ENCODE measurements around the gene NAA35.
"Not testable (repeated sequence)": the region's sequence is repeated elsewhere in the genome, so short reads cannot be mapped to it uniquely, and the experiment has no call there.

The NAA35 gene

DNA sequence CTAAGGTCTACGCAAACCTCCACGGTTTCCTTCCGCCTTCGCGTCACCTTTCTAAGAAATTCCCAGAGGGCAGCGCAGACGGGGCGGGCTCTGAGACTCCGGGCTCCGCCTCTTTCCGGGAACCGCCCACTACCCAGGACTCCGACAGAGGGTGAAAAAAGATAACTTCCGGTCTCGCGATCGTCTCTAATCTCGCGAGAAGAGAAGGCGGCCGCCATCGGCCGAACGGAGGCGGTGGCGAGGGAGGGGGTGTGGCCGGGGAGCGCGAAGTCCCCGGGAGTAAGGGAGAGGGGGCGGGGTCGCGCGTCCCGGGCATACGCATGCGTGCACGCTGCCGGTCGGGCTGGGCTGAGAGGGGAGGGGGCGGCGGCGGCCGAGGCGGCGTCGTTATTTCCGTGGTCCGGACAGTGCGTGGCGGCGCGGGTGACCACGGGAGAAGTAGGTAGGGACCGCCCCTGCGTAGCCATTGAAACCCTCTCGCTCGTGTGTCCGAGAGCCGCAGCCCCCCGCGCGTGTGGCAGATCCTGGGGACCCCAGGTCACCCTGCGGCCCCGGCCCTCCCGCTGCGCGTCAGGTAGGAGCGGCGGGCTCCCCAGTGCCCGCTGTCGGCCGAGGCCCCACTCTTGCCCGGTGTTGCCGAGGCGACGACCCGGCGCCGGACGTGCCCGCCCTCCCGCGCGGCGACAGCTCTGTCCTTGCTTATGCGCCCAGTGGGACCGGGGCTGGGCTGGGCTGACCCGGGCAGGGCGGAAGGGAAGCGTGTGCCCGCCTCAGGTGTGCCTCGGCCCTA is at the start of gene NAA35:
NAA35 (plus strand) TSS at position 315 of the 790 bp plus-strand sequence. CDS start 1,014 bp downstream, outside the sequence.
- intact Hi-C loops (cut with DNase I): no loop called here
- peak; percentile 94 to 99 (median 98) for DNase-seq

DNA sequence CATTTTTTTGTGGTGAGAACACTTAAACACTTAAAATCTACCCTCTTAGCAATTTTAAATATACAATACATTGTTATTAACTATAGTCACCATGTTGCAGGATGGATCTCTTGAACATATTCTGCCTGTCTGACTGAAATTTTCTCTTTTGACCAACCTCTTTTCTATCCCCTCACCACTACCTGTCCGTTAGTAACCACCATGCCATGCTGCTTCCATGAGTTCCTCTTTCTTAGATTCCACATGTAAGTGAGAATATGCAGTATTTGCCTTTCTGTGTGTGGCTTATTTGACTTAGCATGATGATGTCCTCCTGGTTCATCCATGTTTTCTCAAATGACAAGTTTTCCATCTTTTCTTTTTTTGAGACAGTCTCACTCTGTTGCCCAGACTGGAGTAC is 48.5 kb upstream of the NAA35 start:
- no peak for DNase-seq
- intact Hi-C loops (cut with DNase I): no loop called here

DNA sequence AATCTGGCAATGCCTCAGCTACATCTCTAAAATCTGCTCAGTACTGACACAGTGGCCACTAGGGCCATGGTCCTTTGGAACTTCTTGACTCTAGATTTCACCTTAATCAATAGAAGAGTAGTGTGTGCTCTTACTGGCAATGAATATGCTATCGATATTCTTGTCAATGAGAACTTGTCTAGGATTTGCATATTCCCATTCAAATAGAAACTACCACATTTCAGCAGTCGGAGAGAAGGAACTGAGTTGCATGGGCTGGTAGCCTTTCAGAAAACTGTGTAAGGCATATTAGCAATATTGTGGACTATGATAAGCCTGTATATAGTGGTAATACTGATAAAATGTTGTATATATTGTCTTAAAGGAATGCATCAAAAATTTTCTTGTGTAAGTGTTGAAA is 45.3 kb upstream of the NAA35 start:
- no peak for DNase-seq
- intact Hi-C loops (cut with DNase I): no loop called here

DNA sequence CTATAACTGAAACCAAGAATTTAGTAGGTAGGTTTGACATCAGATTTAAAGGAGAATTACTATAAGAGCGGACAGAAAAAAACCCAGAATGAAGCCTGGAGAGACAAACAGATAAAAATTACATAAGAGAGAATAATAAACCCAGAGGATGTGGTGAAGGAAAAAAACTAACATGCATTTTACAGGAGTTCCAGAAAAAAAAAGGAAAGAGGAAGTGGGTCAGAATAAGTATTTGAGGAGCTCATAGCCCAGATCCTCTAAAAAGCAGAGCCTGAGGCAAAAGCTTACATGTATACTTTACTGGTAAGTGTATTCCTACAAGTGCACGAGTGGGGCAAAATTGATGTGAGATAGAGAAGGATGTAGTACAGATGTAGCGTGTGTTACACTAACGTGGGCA is 43.1 kb upstream of the NAA35 start:
- DNase-seq: no peak
- intact Hi-C loops (cut with DNase I): no loop called here

DNA sequence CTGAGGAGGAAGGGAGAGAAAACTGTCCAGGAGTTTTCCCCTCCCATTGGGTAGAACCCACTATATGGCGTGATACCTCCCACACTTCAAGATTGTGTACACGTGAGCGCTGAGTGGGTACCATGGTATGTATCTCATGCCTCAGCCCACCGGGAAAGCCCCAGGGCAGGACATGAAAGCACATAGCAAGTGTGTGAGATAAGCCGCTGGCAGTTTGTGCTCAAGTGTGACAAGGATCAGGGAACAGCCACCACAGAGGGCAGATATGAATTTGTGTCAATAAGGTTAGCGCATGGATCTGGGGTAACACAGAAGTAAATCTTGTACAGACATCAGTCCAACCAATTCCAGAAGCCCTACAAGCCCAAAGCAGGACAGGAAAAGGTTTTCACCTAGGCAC is 42.6 kb upstream of the NAA35 start:
- intact Hi-C loops (cut with DNase I): no loop called here
- DNase-seq: no peak

DNA sequence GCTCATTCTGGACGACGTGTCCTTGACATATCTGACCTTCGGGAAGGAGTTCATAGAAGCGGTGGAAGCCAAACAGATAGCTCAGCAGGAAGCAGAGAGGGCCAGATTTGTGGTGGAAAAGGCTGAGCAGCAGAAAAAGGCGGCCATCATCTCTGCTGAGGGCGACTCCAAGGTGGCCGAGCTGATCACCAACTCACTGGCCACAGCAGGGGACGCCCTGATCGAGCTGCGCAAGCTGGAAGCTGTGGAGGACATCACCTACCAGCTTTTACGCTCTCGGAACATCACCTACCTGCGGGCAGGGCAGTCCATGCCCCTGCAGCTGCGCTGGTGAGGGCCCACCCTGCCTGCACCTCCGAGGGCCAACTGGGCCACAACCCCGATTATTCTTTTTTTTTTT is 41.6 kb upstream of the NAA35 start:
- DNase-seq: peak in 1 of 10 donors; percentile 60
- intact Hi-C loops (cut with DNase I): no loop called here

DNA sequence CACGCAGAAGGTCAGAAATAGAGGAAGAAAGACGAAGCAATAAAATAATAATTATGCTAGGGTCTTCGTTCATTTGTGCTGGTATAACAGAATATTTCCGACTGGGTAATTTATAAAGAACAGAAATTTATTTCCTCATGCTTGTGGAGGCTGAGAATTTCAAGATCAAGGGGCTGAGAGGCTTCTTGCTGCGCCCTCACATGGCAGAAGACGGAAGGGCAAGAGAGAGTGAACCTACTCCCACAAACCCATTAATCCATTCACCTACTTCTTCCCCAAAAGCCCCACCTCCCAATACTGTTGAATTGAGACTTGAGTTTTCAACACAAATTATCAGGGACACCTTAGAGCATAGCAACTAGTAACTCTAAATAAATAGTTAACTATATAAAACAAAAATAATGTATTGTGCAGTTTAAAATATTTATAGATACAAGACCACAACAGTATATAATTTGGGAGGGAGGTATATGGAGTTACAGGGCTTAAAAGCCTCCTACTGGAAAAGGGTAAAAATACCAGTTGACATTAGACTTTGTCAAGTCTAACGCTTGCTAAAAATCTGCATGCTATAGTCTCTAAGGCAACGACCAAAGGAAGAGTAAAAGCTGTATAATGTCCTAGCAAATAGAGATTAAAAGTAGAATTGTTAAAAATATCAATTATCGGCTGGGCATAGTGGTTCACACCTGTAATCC is 40.3 kb upstream of the NAA35 start:
- peak in 4 of 10 donors; percentile 15 to 72 (median 30) for DNase-seq
- intact Hi-C loops (cut with DNase I): no loop called here

DNA sequence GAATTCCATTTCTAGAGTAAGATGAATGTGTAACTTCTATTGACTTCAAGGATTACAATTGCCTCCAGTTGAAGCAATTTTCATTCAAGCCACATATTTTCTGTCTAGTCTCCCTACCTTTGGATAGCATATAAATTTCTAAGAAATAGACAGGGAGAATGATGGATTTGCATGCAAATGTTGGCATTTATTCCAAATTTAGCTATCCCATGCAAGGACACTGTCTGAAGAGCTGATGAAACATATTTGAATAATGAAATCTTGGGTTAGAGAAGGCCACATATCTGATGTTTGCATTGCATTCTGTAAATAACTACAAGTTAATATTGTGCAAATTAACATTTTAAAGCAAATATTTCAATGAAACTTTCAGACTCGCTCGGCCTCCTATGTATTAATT is 36.0 kb upstream of the NAA35 start:
- no peak for DNase-seq

DNA sequence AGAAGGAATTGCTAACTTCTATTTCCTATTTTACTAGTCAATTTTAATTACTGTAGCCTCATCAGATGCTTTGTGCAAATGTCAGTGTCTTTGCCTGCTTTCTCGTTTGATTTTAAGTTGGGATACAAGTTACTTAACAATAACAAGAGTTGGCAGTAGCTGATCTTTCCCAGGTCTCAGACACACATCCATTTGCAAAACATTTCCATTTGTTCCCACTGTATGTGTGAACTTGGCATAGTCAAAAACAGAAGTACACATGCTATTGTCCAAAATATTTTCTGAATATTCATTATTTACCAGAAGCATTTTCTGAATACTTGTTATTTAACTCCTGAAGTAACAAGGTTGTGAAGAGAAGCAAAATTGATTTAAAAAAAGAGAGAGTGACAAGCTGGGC is 35.0 kb upstream of the NAA35 start:
- DNase-seq: no peak
- intact Hi-C loops (cut with DNase I): no loop called here

More for the DNA sequence above, 36.0 kb upstream of the NAA35 start:
- intact Hi-C loops (cut with DNase I): no loop called here

DNA sequence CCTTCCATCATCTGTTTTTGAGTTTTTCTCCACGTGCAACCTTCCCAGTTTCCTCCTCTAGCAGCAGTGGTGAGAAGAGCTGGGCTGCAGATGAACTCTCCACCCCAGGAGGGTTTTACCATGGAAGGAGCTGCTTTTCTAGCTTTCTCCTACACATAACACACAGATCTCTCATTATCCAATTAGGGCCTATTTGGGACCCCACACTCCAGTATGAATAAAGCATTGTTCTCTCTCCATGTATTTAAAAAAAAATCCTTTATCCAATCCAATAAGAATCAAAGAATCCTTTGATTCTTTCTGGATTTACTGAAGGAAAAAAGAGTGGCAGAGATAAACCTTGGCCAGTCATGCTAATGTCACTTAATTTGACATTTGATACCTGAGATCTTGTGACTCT is 31.6 kb upstream of the NAA35 start:
- no peak for DNase-seq
- intact Hi-C loops (cut with DNase I): no loop called here

DNA sequence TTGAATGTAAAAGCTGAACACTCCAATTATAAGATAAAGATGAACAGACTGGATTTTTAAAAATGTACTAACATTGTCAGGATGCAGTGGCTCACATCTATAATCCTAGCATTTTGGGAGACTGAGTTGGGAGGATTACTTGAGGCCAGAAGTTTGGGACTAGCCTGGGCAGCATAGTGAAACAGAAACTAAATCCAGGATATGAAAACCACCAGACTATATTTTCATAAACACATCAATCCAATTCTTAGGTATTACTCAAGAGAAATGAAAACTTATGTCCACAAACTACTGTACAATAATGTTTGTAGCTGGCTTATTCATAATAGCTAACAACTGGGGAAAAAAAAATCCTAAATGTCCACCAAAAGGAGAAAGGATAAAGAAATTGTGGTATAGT is 26.8 kb upstream of the NAA35 start:
- DNase-seq: no peak
- intact Hi-C loops (cut with DNase I): no loop called here

DNA sequence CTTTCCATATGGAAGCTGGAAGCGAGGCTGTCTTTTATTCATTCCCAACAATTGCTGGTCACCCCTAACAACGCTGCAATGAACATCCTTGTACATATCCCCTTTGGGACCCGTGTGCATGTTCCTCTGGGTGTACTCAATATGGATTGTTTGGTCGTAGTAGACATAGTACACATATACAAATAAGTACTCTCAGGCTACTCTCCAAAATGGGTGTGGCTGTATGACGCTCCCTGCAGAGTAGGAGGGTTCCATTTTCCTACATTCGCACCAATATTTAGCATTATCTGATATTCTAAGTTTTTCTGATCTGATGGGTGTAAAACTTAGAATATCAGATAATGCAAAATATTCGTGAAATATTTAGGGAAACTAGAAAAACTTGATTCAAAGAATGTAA is 23.2 kb upstream of the NAA35 start:
- no peak for DNase-seq
- intact Hi-C loops (cut with DNase I): no loop called here

DNA sequence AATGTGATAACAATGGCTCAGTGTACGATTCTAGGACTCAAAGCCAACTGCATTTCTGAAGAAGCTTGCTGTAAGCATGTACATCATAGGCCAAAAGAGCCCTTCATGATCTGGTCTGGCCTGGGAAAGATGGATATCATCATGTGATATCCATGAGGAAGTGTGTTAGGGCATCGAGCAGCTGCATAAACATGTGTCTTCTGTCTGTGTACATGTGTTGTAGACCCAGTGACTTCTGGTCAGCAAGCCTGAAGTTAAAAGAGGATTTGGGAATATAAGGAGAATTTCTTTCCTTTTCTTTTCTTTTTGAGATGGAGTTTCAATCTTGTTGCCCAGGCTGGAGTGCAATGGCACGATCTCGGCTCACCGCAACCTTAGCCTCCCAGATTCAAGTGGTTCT is 15.5 kb upstream of the NAA35 start:
- no peak for DNase-seq
- intact Hi-C loops (cut with DNase I): no loop called here

DNA sequence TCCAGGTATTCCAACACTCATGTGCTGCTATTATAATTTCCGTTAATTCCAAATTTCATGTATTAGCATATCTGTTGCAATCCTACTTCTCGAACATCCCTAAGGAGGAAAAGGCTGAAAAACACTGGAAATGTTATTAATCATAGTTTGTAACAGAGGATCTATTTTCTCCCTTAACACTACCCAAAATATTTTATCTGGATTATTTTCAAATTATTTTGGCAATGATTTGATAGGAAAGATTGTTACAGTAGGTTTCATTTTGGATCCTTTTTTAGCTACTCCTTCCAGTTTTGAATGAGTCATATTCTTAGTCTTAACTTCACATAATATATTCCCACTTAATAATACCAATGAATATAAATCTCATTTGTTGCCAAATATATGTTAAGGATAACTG is 13.9 kb upstream of the NAA35 start:
- intact Hi-C loops (cut with DNase I): no loop called here
- no peak for DNase-seq

DNA sequence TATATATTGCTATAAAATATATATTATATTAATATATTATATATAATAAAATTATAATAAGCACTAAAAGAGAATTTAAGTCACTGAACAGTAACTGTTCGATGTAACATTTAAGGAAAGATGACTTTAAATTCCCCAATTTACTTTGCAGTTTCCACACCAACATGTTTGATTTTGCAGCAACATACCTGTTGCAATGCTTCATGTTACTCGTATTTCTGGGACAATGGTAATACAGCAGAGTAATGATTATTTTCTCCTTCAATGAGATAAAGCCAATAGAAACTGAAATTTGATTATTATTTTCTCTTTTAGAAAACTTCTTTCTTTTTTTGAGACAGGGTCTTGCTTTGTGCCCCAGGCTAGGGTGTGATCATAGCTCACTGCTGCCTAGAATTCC is 9.5 kb upstream of the NAA35 start:
- intact Hi-C loops (cut with DNase I): no loop called here
- DNase-seq: no peak

DNA sequence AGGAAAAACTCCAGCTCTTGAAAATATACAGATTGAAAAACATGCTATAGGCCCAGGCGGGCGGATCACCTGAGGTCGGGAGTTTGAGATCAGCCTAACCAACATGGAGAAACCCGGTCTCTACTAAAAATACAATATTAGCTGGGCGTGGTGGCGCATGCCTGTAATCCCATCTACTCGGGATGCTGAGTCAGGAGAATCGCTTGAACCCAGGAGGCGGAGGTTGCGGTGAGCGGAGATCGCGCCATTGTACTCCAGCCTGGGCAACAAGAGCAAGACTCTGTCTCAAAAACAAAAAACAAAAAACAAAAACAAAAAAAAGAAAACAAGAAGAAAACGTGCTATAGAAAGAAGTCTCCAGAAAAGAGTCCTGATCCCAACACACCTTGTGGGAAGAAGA is 5.0 kb upstream of the NAA35 start:
- DNase-seq: peak in 1 of 10 donors; percentile 76
- intact Hi-C loops (cut with DNase I): not testable (repeated sequence)

DNA sequence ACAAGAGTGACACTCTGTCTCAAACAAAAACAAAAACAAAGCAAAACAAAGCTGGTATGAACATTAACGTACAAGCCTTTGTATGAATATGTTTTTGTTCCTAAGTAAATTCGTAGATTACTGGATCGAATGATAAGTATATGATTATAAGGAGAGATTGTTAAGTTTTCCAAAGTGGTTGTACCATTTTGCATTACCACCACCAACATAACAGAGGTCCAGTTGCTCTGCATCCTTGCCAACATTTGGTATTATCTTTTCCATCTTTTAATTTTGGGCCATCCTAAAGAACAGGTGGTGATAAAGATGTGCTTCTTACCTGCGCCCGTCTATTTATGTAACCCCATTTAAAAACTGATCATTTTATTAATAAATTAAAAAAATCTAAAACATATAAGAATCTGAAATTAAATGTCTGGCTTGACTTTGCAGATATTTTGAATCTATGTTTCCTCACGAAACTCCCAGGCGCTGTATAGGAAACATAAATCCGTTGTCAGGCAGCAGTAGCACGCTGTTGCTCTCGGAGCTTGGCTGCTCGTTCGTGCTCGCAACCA is 593 bp upstream of the NAA35 start:
- intact Hi-C loops (cut with DNase I): no loop called here
- no peak for DNase-seq

DNA sequence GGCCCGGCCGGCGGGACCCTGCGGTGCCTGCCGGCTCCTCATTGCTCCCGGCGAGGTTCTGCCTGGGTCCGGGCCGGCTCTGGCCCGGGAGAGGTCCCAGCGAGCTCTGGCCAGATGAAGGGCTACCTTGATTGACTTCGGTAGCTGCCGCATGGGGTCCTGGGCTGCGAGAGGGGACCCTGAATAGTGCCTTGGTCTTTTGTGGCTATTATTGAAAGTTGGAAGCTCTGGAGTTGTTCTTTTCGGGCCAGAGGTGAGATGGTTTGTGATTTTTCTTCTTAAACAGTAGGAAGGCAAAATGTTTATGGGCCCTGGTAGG is 635 bp downstream of the NAA35 start:
- no peak for DNase-seq
- intact Hi-C loops (cut with DNase I): no loop called here

DNA sequence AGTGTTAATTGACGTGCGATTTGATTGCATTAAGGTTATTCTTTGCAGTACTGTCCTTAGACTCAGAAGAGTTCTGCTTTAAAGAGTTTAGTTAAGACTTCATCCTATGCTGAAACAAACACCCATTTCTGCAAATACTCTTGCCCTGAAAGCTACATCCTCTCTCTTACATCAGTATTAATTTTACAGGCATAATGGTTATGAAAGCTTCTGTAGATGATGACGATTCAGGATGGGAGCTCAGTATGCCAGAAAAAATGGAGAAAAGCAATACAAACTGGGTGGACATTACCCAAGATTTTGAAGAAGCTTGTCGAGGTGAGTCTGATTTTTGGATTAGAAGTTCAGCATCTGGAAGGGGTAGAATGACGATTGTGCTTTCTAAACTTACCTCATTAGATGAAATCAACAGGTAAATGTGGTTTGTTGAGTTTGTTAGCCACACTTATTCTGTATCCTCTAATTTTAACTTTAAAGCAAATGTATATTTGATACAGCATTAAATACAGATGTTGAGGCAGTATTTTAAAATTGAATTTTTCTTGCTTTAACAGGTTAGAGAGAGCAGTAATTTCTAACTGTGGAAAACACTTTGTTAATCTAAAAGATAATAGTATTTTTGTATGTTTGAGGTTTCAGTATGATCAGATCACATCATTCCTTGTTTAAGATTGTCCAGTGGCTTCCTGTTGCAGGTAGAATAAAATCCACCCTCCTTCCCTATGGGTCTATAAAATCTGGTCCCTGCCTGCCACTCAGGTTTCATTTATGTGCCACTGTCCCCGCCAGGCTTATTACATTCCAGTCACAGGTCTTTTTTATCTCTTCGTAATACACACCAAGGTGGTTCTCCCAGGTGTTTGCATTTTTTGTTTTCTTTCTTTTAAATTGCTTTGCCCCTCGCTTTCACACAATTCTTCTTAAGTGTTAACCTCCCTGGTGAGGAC is 1.3 kb downstream of the NAA35 start:
- DNase-seq: no peak
- intact Hi-C loops (cut with DNase I): no loop called here

DNA sequence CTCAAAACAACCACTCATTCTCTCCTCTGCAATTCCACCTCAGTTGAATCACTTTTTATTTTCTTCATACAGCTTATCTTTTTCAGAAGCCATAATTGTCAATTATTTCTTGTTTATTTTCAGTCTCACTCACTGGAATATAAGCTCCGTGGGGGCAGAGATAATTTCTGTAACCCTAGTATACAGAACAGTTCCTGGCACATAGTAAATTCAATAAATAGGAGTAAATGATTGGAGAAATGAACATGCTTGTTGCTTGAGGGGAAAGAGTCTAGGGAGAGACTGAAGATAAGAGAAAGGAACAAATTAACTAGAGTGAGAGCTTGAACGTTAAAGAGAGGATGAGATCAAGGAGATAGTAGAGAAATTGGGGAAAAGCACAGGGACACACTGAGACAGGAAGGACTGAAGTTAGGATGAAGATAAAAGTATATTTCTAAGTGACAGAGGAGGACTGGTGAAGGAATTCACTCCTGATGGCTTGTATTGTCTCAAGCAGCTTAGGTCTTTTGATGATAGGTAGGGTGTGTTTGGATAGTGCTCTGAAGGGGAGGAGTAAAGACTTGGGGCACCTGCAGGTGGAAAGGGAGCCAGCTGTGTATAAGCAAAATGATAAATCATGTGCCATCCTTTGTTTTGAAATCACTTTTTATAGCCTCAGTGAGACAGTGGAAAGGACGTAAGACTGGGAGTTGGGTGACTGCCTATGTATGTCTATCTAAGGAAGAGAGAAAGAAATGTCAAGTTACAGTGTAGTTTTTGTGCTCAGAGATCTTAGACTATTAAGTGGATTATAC is 2.2 kb downstream of the NAA35 start:
- DNase-seq: no peak
- intact Hi-C loops (cut with DNase I): no loop called here

Measured in posterior cingulate gyrus (tissue), 11 donors.